Stimulated activated CD4-positive, alpha-beta T cell treated with anti-CD3 and anti-CD28 coated beads, Interleukin-4, amount 100 ng/mL, for 4 hours (primary cell): ENCODE results near the gene AUTS2.

Source experiments
- DNase-seq, 2 experiments: peaks; one replicate each; pipeline ENCODE4 v3.0.0-alpha.2; 2020

Gene AUTS2

GRCh38 chr7:70694434-70694970, 1096.2 kb downstream of the AUTS2 start:
- DNase-seq = no peak

GRCh38 chr7:70694971-70695794, 1096.9 kb downstream of the AUTS2 start:
- no peak for DNase-seq

- DNase-seq = no peak
Observed at GRCh38 chr7:70695795-70696083, 1097.5 kb downstream of the AUTS2 start.

GRCh38 chr7:70696201-70696754, 1098.0 kb downstream of the AUTS2 start:
- DNase-seq = no peak

GRCh38 chr7:70698219-70698832, 1100.1 kb downstream of the AUTS2 start:
- no peak for DNase-seq

GRCh38 chr7:70699271-70699670, 1101.0 kb downstream of the AUTS2 start:
- DNase-seq = no peak

- DNase-seq = no peak
Observed at GRCh38 chr7:70700055-70700940, 1102.0 kb downstream of the AUTS2 start.

- DNase-seq = no peak
Observed at GRCh38 chr7:70700941-70701425, 1102.7 kb downstream of the AUTS2 start.

GRCh38 chr7:70701477-70701876, 1103.2 kb downstream of the AUTS2 start:
- DNase-seq = no peak

GRCh38 chr7:70701991-70702390, 1103.7 kb downstream of the AUTS2 start:
- no peak for DNase-seq

- no peak for DNase-seq
Observed at GRCh38 chr7:70703785-70704184, 1105.5 kb downstream of the AUTS2 start.

- no peak for DNase-seq
Observed at GRCh38 chr7:70704831-70705346, 1106.6 kb downstream of the AUTS2 start.

- DNase-seq = no peak
Observed at GRCh38 chr7:70706204-70706603, 1107.9 kb downstream of the AUTS2 start.

GRCh38 chr7:70706698-70707097, 1108.4 kb downstream of the AUTS2 start:
- no peak for DNase-seq

GRCh38 chr7:70707823-70708243, 1109.6 kb downstream of the AUTS2 start:
- no peak for DNase-seq

- no peak for DNase-seq
Observed at GRCh38 chr7:70710011-70710480, 1111.8 kb downstream of the AUTS2 start.

GRCh38 chr7:70710651-70711050, 1112.4 kb downstream of the AUTS2 start:
- DNase-seq = no peak

GRCh38 chr7:70711452-70711851, 1113.2 kb downstream of the AUTS2 start:
- no peak for DNase-seq

GRCh38 chr7:70712942-70713341, 1114.7 kb downstream of the AUTS2 start:
- DNase-seq = no peak

GRCh38 chr7:70714506-70715038, 1116.3 kb downstream of the AUTS2 start:
- no peak for DNase-seq

GRCh38 chr7:70717553-70718329, 1119.5 kb downstream of the AUTS2 start:
- DNase-seq = no peak
